Measurements from ENCODE around the gene LRRC74B. TPM values are rescaled to one million over a fixed set of nuclear protein-coding genes. Genes with fewer than 3 reads are reported as not detected.
"Not testable (repeated sequence)": the region's sequence is repeated elsewhere in the genome, so short reads cannot be mapped to it uniquely, and the experiment has no call there.

The LRRC74B gene
- total RNA-seq, 1 experiment from 2014 or later, result under 0.01 TPM

GRCh38 chr22:21076912-21077625 lies 31.3 kb downstream of the LRRC74B start:
- DNase-seq (ENCODE audit: low read depth), result no peak

- no peak for DNase-seq (ENCODE audit: low read depth)
Measured at GRCh38 chr22:21077884-21078508, 32.2 kb downstream of the LRRC74B start.

GRCh38 chr22:21078916-21079315 lies 33.2 kb downstream of the LRRC74B start:
- DNase-seq (ENCODE audit: low read depth), result no peak

- DNase-seq (ENCODE audit: low read depth), result no peak
Measured at GRCh38 chr22:21079493-21079892, 33.7 kb downstream of the LRRC74B start.

GRCh38 chr22:21080435-21081137 lies 34.8 kb downstream of the LRRC74B start:
- no peak for DNase-seq (ENCODE audit: low read depth)

- no peak for DNase-seq (ENCODE audit: low read depth)
Measured at GRCh38 chr22:21082248-21082647, 36.5 kb downstream of the LRRC74B start.

- no peak for DNase-seq (ENCODE audit: low read depth)
Measured at GRCh38 chr22:21087119-21087518, 41.4 kb downstream of the LRRC74B start.

- DNase-seq (ENCODE audit: low read depth), result not testable (repeated sequence)
Measured at GRCh38 chr22:21087926-21088325, 42.2 kb downstream of the LRRC74B start.

- DNase-seq (ENCODE audit: low read depth), result not testable (repeated sequence)
Measured at GRCh38 chr22:21091220-21091619, 45.5 kb downstream of the LRRC74B start.

GRCh38 chr22:21092797-21093554 lies 47.2 kb downstream of the LRRC74B start:
- DNase-seq (ENCODE audit: low read depth), result no peak

- DNase-seq (ENCODE audit: low read depth), result not testable (repeated sequence)
Measured at GRCh38 chr22:21093555-21094137, 47.9 kb downstream of the LRRC74B start.

- DNase-seq (ENCODE audit: low read depth), result no peak
Measured at GRCh38 chr22:21094911-21095772, 49.4 kb downstream of the LRRC74B start.

- DNase-seq (ENCODE audit: low read depth), result no peak
Measured at GRCh38 chr22:21095773-21096107, 50.0 kb downstream of the LRRC74B start.

GRCh38 chr22:21096878-21097277 lies 51.1 kb downstream of the LRRC74B start:
- not testable (repeated sequence) for DNase-seq (ENCODE audit: low read depth)

- no peak for DNase-seq (ENCODE audit: low read depth)
Measured at GRCh38 chr22:21098099-21098671, 52.4 kb downstream of the LRRC74B start.

- no peak for DNase-seq (ENCODE audit: low read depth)
Measured at GRCh38 chr22:21099578-21099977, 53.8 kb downstream of the LRRC74B start.

GRCh38 chr22:21100149-21101032 lies 54.6 kb downstream of the LRRC74B start:
- peak; percentile 16 for DNase-seq (ENCODE audit: low read depth)

GRCh38 chr22:21101877-21102638 lies 56.3 kb downstream of the LRRC74B start:
- no peak for DNase-seq (ENCODE audit: low read depth)

Measured in RPMI7951 (cell line).